Skin epidermis (tissue), 12 donors: ENCODE measurements around the gene EZR.

Experiments used
- H3K27ac ChIP-seq, 21 experiments: fragments of 200-600 bp; sonication (generic) in 11 of 21; one replicate each; pipeline ENCODE4 v1.5.0; 2020; ENCODE audit warnings: mild to moderate bottlenecking in 3 of 21, inconsistent platforms in 2 of 21, moderate library complexity in 2 of 21
- H3K4me3 ChIP-seq, 7 experiments: fragments of 200-600 bp; sonication (generic) in 2 of 7; one replicate each; pipeline ENCODE4 v1.5.0; 2020; ENCODE audit warnings: inconsistent platforms in 2 of 7, mild to moderate bottlenecking in 2 of 7, moderate library complexity in 1 of 7

Gene EZR

DNA sequence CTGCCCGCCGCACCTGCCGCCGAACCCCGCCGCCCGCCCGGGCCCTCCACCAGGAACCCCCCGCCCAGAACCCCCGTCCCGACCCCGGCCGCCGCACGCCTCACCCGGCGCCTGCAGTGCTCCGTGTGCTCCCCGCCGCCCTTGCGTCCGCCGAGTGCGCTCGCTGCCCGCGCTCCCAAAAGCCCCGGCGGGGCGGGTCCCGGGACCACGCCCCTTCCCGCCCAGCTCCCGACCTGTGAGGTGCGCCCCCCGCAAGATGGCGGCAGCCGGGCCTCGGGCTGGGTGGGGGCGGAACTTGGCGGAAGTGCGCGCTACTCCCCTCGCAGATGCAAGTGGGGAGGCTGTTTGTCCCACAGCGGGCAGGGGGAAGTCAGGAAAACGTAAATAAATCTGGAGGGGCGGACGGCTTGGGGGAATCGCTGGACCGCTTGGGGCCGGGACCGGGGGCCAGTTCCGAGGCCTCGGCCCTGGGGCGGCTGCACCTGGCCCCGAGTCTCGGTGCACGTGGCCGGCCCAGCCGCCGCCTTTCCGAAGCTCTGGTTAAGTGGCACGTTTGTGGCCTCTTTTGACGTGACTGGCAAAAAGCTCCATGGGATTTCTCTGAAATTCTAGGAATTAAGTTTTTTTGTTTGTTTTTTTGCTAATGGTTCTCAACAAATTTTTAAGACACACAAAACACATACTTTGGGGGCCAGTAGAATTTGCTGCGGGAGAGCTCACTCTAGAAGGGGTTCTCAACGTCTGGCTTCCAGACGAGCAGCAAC, at the start of gene EZR:
Gene EZR, minus strand, starts transcription at position 156 of the 764 bp plus-strand sequence. CDS start 1,275 bp downstream, outside the sequence.
- peak within 1 kb of the TSS; percentile 64 to 91 (median 81) for H3K4me3 ChIP-seq
- H3K27ac ChIP-seq: peak within 1 kb of the TSS; percentile 84 to 100 (median 96)

- Histone ChIP-seq H3K27ac (peak overlapping the region in 5 of 21 experiments; percentile 18 to 97 (median 91)), H3K4me3 (no peak overlapping the region)
These were observed 48.9 kb upstream of the EZR start for GRCh38 chr6:158868122-158868480.

DNA sequence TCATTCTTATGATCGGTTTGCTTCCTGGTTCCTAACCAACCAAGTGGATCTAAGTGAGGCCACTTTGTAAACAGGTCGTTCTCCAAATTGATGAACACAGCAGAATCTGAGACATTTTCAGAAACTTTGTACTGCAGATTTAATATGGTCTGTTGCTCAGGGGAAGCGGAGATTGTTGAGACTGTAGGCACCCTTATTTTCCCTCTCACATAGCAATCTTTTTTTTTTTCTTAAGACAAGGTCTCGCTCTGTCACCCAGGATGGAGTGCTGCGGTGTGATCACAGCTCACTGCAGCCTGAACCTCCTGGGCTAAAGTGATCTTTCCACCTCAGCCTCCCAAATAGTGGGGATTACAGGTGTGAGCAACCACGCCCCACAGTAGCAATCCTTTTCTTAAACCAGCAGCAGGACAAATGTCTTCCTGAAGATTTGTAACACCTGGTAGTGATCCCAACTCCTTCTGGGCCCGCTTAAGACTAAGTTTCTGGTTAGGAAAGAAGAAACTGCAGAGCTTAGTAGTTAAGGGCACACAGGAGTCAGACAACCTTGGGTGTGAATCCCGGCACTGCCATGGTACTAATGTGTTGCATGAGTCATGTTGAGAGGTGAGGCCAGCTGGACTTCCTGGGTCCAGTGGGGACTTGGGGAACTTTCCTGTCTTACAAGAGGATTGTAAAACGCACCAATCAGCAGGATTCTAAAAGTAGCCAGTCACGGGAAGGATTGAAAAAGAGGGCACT, 48.4 kb upstream of the EZR start:
- H3K4me3 ChIP-seq: no peak overlapping the region
- peak overlapping the region in 4 of 21 experiments; percentile 18 to 92 (median 34) for H3K27ac ChIP-seq

DNA sequence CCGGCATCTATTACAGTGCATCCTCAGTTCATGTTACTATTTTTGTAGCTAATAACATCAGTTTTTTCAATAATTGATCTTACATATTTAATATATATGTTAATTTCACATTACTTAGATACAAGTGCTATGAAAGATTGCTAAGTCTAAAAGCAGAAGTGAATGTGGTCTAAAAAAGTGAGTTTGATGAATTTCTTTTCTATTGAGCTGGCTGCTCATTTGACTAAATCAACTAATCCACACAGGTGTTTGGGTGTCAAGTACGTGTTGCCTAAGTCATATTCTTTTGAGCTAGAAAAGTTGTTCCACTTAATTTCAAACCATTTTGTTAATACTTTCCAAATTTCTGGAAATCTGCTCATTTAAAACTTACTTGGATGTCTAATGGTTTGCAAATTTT, 46.6 kb upstream of the EZR start:
- Histone ChIP-seq H3K4me3 (no peak overlapping the region), H3K27ac (no peak overlapping the region)

GRCh38 chr6:158863646-158864045, 44.5 kb upstream of the EZR start:
- no peak overlapping the region for H3K4me3 ChIP-seq
- no peak overlapping the region for H3K27ac ChIP-seq

GRCh38 chr6:158861686-158862381, 42.7 kb upstream of the EZR start:
- H3K27ac ChIP-seq: peak overlapping the region in 5 of 21 experiments; percentile 17 to 57 (median 43)

DNA sequence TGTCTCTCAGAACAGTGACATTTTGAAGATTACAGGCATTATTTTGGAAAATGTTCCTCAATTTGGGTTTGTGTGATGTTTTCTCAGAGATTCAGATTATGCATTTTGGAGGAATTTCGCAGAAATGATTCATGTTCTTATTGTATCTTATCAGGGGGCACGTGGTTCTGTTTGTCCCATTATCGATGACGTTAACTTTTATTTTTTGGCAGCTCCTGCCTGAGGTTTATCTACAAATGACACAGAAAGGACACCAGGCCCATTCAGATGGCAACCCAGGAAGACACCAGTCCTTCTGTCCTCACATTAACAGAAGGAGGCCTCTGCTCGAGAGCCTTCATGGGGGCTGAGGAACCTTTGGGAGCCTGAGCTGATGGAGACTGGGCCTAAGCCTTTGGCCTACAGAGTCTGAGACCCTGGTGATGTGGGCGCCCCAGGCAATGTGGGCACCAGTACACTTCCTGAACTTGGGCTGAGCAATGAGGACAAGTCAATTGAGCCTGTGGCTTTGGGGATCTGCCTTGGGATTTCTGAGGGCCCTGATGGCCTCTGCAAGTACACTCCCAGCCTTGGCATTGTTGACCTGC, 41.2 kb upstream of the EZR start:
- Histone ChIP-seq H3K4me3 (no peak overlapping the region), H3K27ac (no peak overlapping the region)

More at GRCh38 chr6:158861686-158862381, 42.7 kb upstream of the EZR start:
- H3K4me3 ChIP-seq: no peak overlapping the region

GRCh38 chr6:158856261-158856660, 37.1 kb upstream of the EZR start:
- H3K4me3 ChIP-seq: no peak overlapping the region
- H3K27ac ChIP-seq: peak overlapping the region in 7 of 21 experiments; percentile 13 to 92 (median 19)

DNA sequence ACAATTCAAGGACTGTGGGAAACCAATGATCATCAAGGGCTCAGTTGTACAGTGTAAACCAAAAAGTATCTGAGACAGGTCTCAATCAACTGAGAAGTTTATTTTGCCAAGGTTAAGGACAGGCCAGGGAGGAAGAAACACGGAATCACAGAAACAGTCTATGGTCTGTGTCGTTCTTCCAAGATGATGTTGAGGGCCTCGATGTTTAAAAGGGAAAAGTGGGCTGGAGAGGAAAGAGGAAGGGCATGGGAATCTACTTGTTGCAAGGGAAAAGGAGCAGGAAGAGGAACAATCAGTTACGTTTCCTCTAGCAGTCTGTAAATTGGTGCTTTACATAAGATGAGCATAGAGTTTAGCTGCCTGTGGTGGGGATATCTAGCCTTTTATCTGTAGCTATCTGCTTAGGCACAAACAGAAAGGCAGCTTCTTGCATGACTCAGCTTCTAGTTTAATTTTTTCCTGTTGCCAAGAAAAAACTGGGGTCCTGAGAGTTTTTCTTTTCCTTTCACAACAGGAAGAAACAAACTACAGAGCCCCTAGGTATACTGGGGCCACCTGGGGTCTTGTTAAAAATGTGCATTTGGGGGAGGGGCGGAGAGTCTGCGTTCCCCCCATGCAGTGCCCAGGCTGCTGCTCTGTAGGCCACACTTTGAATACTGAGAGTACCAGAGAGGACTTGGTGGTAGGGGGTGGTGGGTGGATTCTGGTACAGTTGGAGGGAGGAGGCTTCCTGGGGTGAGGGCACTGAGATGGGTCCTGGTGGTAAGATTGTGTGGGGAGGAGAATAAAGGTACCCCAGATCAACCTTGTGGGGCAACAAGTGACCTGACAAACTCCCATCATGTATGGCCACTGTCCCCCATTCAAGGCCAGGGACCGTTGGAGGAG, 35.3 kb upstream of the EZR start:
- H3K27ac ChIP-seq: peak overlapping the region in 20 of 21 experiments; percentile 50 to 98 (median 84)

DNA sequence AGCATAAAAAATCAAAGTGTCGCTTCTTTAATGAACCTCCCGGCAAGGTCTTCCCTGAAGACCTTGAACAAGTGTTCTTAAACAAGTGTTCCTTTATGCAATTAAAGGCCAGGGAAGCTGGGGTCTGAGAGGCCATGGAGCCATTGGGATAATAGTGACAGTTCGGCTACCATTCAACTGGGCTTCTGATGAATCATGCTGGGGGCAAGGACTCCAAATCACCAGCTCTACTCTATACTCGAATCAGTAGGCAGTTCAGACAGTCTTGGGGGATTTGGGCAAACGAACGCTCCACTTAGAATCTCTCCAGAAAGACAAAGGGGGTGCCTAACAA, 34.7 kb upstream of the EZR start:
- Histone ChIP-seq H3K4me3 (peak overlapping the region in 1 of 7 experiments; percentile 19), H3K27ac (peak overlapping the region; percentile 24 to 98 (median 83))

More for the DNA sequence above, 35.3 kb upstream of the EZR start:
- H3K4me3 ChIP-seq: no peak overlapping the region

DNA sequence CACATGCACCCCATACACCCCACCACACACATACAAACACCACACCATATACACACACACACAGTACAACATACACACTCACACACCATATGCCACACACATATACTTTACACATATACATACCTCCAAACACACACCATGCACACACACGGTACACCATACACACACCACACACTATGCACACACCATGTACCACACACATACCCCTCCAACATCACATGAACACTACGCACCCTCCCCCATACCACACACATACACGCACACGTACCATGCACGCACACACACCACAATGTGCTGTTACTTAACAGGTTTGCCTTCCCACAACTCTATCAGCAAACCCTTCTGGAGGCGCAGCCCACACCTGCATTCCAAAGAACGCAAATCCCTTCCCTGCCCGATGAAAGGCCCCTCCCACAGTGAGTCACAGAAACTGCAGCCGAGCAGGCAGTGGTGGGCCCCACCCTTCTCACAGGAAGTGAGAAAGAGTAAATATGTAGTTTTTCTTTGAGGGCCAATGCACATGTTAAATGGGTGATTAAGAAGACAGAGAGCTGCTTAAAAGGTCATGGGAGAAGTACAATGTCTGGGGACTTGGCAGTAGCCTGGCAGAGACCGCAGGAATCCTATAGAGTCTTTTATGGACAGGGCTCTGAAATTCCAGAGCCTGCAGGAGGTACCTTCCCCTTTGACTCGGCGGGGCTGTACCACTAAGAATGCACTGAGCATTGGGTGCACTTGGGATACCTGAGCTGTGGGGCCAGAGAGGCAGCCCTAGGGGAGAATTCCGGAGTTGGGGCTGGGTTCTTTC, 34.1 kb upstream of the EZR start:
- peak overlapping the region; percentile 24 to 98 (median 83) for H3K27ac ChIP-seq

GRCh38 chr6:158852312-158853071, 33.3 kb upstream of the EZR start:
- Histone ChIP-seq H3K4me3 (no peak overlapping the region), H3K27ac (peak overlapping the region in 20 of 21 experiments; percentile 52 to 98 (median 82))

More for the DNA sequence above, 34.1 kb upstream of the EZR start:
- peak overlapping the region in 2 of 7 experiments; percentile 6 to 19 for H3K4me3 ChIP-seq

GRCh38 chr6:158850807-158851115, 31.6 kb upstream of the EZR start:
- peak overlapping the region in 20 of 21 experiments; percentile 32 to 92 (median 79) for H3K27ac ChIP-seq
- H3K4me3 ChIP-seq: no peak overlapping the region

DNA sequence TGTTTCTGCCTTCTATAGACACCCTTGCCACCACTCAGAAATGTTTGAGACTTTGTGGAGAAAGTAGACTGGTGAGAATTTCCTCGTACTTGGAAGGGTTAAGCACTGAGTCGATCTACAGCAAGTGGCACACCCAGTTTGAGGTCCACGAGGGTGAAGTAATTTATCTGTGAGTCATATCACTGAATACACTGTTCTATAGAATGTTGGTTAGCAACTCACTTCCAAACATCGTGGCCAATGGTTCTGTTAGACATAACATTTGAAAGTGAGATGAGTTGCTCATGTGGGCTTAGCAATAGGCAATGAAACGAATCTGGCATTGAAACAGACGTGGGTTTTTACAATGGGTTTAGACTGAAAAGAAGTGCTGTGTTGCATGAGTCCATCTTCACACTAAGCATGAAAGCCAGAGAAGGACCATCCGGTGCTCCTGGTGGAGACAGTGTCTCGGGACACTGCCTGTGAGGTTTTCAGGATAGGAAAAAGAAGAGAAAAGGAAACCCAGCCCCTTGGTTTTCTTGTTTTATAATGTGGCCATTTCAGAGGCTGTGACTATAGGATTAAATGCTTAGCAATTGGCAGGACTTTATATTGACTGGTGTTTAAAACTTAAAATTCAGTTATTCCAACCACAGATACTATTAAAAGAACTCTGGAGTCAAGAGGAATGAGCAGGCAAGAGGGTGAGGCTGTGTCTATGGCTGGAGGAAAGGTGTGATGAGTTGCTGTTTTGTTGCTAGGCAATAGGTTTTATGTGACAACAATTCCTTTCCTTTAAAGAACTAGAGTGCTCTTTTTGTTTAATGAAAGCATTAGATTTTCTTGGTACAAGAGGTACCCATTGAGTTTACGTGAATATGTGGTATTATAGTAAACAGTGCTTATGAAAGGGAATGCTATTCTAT, 31.0 kb upstream of the EZR start:
- no peak overlapping the region for H3K4me3 ChIP-seq
- H3K27ac ChIP-seq: peak overlapping the region in 20 of 21 experiments; percentile 61 to 92 (median 79)

DNA sequence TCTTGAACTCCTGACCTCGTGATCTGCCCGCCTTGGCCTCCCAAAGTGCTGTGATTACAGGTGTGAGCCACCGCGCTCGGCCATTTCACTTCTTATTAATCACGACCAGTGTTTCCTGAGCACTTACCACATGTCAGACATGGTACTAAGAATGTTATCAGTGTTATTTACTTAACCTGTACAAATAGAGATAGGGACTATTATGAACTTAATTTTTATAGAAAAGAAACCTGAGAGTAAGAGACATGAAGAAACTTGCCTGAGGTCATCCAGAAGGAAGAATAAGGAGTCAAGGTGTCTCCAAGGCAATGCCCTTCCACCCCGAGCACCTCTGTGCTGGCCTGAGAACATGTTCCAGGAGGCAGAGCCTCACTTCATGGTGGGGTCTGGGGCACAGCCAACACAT, 29.3 kb upstream of the EZR start:
- Histone ChIP-seq H3K4me3 (no peak overlapping the region), H3K27ac (peak overlapping the region in 15 of 21 experiments; percentile 1 to 90 (median 67))

DNA sequence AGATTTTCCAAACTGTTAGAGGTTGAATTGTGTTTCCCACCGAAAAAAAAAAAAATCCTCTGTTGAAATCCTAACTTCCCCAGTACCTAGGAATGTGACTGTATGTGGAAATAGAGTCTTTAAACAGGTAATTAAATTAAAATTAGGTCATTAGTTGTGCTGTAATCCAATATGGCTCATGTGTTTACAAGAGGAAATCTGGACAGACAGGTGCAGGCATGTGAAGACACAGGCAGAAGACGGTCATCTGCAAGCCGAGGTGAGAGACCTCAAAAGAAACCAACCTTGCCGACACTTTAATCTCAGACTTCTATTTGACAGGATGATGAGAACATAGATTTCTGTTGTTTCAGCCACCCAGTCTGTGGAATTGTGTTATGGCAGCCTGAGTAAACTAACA, 28.6 kb upstream of the EZR start:
- Histone ChIP-seq H3K4me3 (no peak overlapping the region), H3K27ac (peak overlapping the region in 13 of 21 experiments; percentile 7 to 90 (median 67))
